Measurements from ENCODE around the gene CELF6. TPM values are rescaled to one million over a fixed set of nuclear protein-coding genes. Genes with fewer than 3 reads are reported as not detected.
A peak's percentile ranks its signal among the peaks of the same experiment; 100 is the strongest.

CELF6 gene
- total RNA-seq, 1 experiment from 2014 or later: not detected

DNA sequence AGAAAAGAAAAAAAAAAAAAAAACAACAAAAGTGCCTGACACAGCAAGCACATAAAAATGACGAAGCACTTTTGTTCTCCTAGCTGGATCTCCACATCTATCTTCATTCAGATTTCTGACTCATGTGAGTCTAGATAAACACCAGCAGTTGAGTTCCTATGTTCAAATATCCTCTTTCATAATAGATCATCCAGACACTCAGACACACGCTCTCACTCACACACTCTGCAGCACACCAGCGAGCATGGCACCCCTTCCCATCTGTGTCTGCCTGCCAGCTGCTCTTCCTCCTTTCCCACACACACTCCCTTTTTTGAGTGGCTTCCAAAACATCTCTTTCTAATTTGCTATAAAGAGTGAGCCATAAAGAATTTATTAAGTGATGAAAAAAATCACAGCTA, 19.8 kb upstream of the CELF6 start:
- no peak overlapping the region for H3K27ac ChIP-seq (ENCODE audit: low read depth, low read length, poor library complexity, severe bottlenecking)
- no peak overlapping the region for H3K4me3 ChIP-seq (ENCODE audit: low read depth, low read length, poor library complexity, severe bottlenecking)
- intact Hi-C loops (cut with micrococcal nuclease; ENCODE audit: unreplicated experiment): no loop called here
- DNase-seq (ENCODE audit: low spot score): peak; percentile 36
- no TSS peak for BruUV-seq (replicated peaks)
- no peaks in the 10 kb centered on the region for H3K9me3 ChIP-seq (ENCODE audit: low read depth, low read length, poor library complexity, severe bottlenecking)
- H3K27me3 ChIP-seq (replicated peaks; ENCODE audit: insufficient read depth, low read depth, low read length, poor library complexity): no peaks in the 10 kb centered on the region
- H3K36me3 ChIP-seq (ENCODE audit: insufficient read depth, low read length, poor library complexity, severe bottlenecking): no peaks in the 10 kb centered on the region
- TF ChIP-seq, protein P1, sequence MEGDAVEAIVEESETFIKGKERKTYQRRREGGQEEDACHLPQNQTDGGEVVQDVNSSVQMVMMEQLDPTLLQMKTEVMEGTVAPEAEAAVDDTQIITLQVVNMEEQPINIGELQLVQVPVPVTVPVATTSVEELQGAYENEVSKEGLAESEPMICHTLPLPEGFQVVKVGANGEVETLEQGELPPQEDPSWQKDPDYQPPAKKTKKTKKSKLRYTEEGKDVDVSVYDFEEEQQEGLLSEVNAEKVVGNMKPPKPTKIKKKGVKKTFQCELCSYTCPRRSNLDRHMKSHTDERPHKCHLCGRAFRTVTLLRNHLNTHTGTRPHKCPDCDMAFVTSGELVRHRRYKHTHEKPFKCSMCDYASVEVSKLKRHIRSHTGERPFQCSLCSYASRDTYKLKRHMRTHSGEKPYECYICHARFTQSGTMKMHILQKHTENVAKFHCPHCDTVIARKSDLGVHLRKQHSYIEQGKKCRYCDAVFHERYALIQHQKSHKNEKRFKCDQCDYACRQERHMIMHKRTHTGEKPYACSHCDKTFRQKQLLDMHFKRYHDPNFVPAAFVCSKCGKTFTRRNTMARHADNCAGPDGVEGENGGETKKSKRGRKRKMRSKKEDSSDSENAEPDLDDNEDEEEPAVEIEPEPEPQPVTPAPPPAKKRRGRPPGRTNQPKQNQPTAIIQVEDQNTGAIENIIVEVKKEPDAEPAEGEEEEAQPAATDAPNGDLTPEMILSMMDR (conservative IDR thresholded peaks at IDR 0.05; ENCODE audit: low read depth, low read length): no peak
- no peak for TF ChIP-seq EZH2 (IDR thresholded peaks at IDR 0.05; ENCODE audit: borderline replicate concordance, low read depth, low read length, poor library complexity, severe bottlenecking)
- H3K4me1 ChIP-seq (ENCODE audit: insufficient read depth, low read length, poor library complexity, severe bottlenecking): no peaks in the 10 kb centered on the region
- ChIA-PET CTCF (no interaction called here), POLR2A (ENCODE audit: low non-redundant PET) (no interaction called here)

DNA sequence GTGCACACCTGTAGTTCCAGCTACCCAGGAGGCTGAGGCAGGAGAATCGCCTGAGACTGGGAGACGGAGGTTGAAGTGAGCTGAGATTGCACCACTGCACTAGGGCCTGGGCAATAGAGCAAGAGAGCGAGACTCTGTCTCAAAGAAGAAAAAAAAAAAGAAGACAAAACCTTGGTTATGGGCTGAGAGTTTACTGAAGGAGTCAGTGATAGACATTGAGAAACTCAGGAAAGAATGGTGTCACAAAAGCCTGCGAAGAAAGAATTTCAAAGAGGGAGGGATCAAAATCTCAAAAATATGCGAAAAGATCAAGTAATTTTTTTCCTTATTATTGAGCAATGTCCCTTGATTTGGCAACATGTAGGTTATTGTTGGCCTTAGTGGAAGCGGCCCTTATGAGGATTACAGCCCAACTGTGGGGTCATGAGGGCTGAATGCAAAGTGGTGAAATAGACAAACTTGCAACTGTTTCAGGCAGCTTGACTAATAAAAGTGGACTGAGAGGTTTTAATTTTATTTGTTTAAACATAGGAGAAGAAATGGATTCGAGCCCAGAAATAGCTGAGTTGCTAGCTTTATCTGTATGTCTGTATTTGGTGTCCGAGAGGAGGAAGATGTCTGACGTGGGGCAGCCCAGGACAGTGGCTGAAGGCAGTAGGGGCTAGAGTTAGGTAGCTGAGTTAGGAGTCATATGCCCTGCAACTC, 18.8 kb upstream of the CELF6 start:
- no peak for DNase-seq (ENCODE audit: low spot score)
- H3K9me3 ChIP-seq (ENCODE audit: low read depth, low read length, poor library complexity, severe bottlenecking): no peaks in the 10 kb centered on the region
- no peaks in the 10 kb centered on the region for H3K4me1 ChIP-seq (ENCODE audit: insufficient read depth, low read length, poor library complexity, severe bottlenecking)
- no peak overlapping the region for H3K27ac ChIP-seq (ENCODE audit: low read depth, low read length, poor library complexity, severe bottlenecking)
- TF ChIP-seq, protein P1 (conservative IDR thresholded peaks at IDR 0.05; ENCODE audit: low read depth, low read length): no peak
- no peak for TF ChIP-seq EZH2 (IDR thresholded peaks at IDR 0.05; ENCODE audit: borderline replicate concordance, low read depth, low read length, poor library complexity, severe bottlenecking)
- no TSS peak for BruUV-seq (replicated peaks)
- no peaks in the 10 kb centered on the region for H3K36me3 ChIP-seq (ENCODE audit: insufficient read depth, low read length, poor library complexity, severe bottlenecking)
- H3K4me3 ChIP-seq (ENCODE audit: low read depth, low read length, poor library complexity, severe bottlenecking): no peak overlapping the region
- no peaks in the 10 kb centered on the region for H3K27me3 ChIP-seq (replicated peaks; ENCODE audit: insufficient read depth, low read depth, low read length, poor library complexity)
- CTCF ChIA-PET: no interaction called here
- POLR2A ChIA-PET (ENCODE audit: low non-redundant PET): no interaction called here
- intact Hi-C loops (cut with micrococcal nuclease; ENCODE audit: unreplicated experiment): no loop called here

DNA sequence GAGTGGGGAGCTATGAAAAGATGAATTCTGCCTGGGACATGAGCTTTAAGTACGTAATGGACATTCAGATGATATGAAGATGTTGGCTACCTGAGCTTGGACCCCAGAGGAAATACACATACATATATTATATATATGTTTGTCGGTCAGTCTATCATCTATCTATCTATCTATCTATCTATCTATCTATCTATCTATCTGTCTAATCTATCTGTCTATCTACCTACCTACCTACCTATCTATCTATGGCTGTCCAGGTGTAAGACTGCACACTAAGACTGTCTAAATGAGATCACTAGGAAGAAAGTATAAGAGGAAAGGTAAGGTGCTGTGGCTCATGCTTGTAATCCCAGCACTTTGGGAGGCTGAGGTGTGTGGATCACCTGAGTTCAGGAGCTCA, 18.2 kb upstream of the CELF6 start:
- Histone ChIP-seq H3K9me3 (ENCODE audit: low read depth, low read length, poor library complexity, severe bottlenecking) (no peaks in the 10 kb centered on the region), H3K4me3 (ENCODE audit: low read depth, low read length, poor library complexity, severe bottlenecking) (no peak overlapping the region), H3K4me1 (ENCODE audit: insufficient read depth, low read length, poor library complexity, severe bottlenecking) (no peaks in the 10 kb centered on the region), H3K27ac (ENCODE audit: low read depth, low read length, poor library complexity, severe bottlenecking) (no peak overlapping the region), H3K27me3 (replicated peaks; ENCODE audit: insufficient read depth, low read depth, low read length, poor library complexity) (no peaks in the 10 kb centered on the region), H3K36me3 (ENCODE audit: insufficient read depth, low read length, poor library complexity, severe bottlenecking) (no peaks in the 10 kb centered on the region)
- no TSS peak for BruUV-seq (replicated peaks)
- TF ChIP-seq EZH2 (IDR thresholded peaks at IDR 0.05; ENCODE audit: borderline replicate concordance, low read depth, low read length, poor library complexity, severe bottlenecking): no peak
- TF ChIP-seq, protein P1 (conservative IDR thresholded peaks at IDR 0.05; ENCODE audit: low read depth, low read length): no peak
- CTCF ChIA-PET: no interaction called here
- DNase-seq (ENCODE audit: low spot score): no peak
- POLR2A ChIA-PET (ENCODE audit: low non-redundant PET): no interaction called here
- intact Hi-C loops (cut with micrococcal nuclease; ENCODE audit: unreplicated experiment): no loop called here
